Hepatocyte (in vitro differentiated cells): ENCODE measurements around the gene MAPKAP1.

ENCODE experiments used
- EZH2 ChIP-seq: fragments of 200-600 bp; sonication (generic); IDR thresholded peaks from 2 replicates; pipeline ENCODE4 v1.6.1; 2016; ENCODE audit warnings: antibody characterized with exemption, mild to moderate bottlenecking, borderline replicate concordance
- EZH2phosphoT487 ChIP-seq: fragments of 200-600 bp; sonication (generic); IDR thresholded peaks from one replicate; pipeline ENCODE4 v1.6.1; 2018; ENCODE audit warnings: antibody characterized with exemption, mild to moderate bottlenecking, low read depth, moderate library complexity; ENCODE audit not compliant: unreplicated experiment, severe bottlenecking
- TF ChIP-seq, protein P1 (sequence below): fragments of 200-600 bp; sonication (generic); IDR thresholded peaks from 2 replicates; pipeline ENCODE4 v1.5.1; 2016; ENCODE audit warnings: antibody characterized with exemption, mild to moderate bottlenecking; ENCODE audit not compliant: poor library complexity

DNA sequence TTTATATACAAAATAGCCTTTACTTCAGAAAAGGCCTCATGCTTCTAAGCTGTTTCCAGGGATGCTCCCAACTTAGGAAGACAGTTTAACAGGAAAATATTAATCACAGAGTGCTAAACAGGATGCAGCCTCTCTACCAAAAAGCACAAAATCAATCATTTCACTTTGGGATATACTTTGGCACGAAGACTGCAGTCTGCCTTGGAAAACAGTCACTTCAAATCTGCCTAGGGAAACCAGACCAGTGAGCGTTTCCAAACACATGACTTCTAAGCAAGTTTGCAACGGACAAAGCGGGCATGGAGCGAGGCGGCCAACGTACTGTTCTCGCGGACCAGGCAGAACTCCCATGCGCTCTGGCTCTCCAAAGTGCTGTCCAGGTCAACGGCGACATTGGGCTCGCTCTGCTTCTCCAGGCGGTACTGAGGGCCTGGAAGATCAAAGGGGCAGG is 201.0 kb downstream of the MAPKAP1 start:
- TF ChIP-seq, protein P1, sequence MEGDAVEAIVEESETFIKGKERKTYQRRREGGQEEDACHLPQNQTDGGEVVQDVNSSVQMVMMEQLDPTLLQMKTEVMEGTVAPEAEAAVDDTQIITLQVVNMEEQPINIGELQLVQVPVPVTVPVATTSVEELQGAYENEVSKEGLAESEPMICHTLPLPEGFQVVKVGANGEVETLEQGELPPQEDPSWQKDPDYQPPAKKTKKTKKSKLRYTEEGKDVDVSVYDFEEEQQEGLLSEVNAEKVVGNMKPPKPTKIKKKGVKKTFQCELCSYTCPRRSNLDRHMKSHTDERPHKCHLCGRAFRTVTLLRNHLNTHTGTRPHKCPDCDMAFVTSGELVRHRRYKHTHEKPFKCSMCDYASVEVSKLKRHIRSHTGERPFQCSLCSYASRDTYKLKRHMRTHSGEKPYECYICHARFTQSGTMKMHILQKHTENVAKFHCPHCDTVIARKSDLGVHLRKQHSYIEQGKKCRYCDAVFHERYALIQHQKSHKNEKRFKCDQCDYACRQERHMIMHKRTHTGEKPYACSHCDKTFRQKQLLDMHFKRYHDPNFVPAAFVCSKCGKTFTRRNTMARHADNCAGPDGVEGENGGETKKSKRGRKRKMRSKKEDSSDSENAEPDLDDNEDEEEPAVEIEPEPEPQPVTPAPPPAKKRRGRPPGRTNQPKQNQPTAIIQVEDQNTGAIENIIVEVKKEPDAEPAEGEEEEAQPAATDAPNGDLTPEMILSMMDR = no peak
- no peak for TF ChIP-seq EZH2phosphoT487
- no peak for TF ChIP-seq EZH2
